Measurements from ENCODE around the gene ALDH1L1.

ALDH1L1 gene

GRCh38 chr3:126147147-126147931 is 33.0 kb downstream of the ALDH1L1 start:
- no peaks in the 10 kb centered on the region for H3K4me1 ChIP-seq (ENCODE audit: control insufficient read depth, insufficient read depth, low read length)
- no peak overlapping the region for H3K27ac ChIP-seq (ENCODE audit: low read length)
- no CpG with 5 or more reads among the region's 7 CpGs for WGBS (ENCODE audit: insufficient coverage, insufficient read length)
- no peaks in the 10 kb centered on the region for H3K36me3 ChIP-seq (ENCODE audit: control insufficient read depth, insufficient read depth, low read length)
- no peaks in the 10 kb centered on the region for H3K27me3 ChIP-seq (ENCODE audit: control insufficient read depth, insufficient read depth, low read length)
- no peak for DNase-seq (ENCODE audit: low read depth, low spot score)
- H3K4me3 ChIP-seq (ENCODE audit: low read length), result no peak overlapping the region
- no peaks in the 10 kb centered on the region for H3K9me3 ChIP-seq (ENCODE audit: control insufficient read depth, insufficient read depth, low read length)

GRCh38 chr3:126146525-126147146 is 33.8 kb downstream of the ALDH1L1 start:
- no CpG with 5 or more reads among the region's 6 CpGs for WGBS (ENCODE audit: insufficient coverage, insufficient read length)
- H3K4me3 ChIP-seq (ENCODE audit: low read length), result no peak overlapping the region

GRCh38 chr3:126146034-126146433 is 34.4 kb downstream of the ALDH1L1 start:
- Histone ChIP-seq H3K36me3 (ENCODE audit: control insufficient read depth, insufficient read depth, low read length) (no peaks in the 10 kb centered on the region), H3K4me3 (ENCODE audit: low read length) (no peak overlapping the region), H3K4me1 (ENCODE audit: control insufficient read depth, insufficient read depth, low read length) (no peaks in the 10 kb centered on the region), H3K27ac (ENCODE audit: low read length) (no peak overlapping the region), H3K9me3 (ENCODE audit: control insufficient read depth, insufficient read depth, low read length) (no peaks in the 10 kb centered on the region), H3K27me3 (ENCODE audit: control insufficient read depth, insufficient read depth, low read length) (no peaks in the 10 kb centered on the region)
- no peak for DNase-seq (ENCODE audit: low read depth, low spot score)
- WGBS (ENCODE audit: insufficient coverage, insufficient read length), result no CpG with 5 or more reads among the region's 4 CpGs

More at GRCh38 chr3:126146525-126147146, 33.8 kb downstream of the ALDH1L1 start:
- no peaks in the 10 kb centered on the region for H3K9me3 ChIP-seq (ENCODE audit: control insufficient read depth, insufficient read depth, low read length)
- no peaks in the 10 kb centered on the region for H3K4me1 ChIP-seq (ENCODE audit: control insufficient read depth, insufficient read depth, low read length)
- H3K27ac ChIP-seq (ENCODE audit: low read length), result no peak overlapping the region
- H3K27me3 ChIP-seq (ENCODE audit: control insufficient read depth, insufficient read depth, low read length), result no peaks in the 10 kb centered on the region
- DNase-seq (ENCODE audit: low read depth, low spot score), result no peak
- H3K36me3 ChIP-seq (ENCODE audit: control insufficient read depth, insufficient read depth, low read length), result no peaks in the 10 kb centered on the region

GRCh38 chr3:126142652-126143051 is 37.7 kb downstream of the ALDH1L1 start:
- WGBS (ENCODE audit: insufficient coverage, insufficient read length), result no CpG with 5 or more reads among the region's 3 CpGs
- Histone ChIP-seq H3K4me1 (ENCODE audit: control insufficient read depth, insufficient read depth, low read length) (no peaks in the 10 kb centered on the region), H3K36me3 (ENCODE audit: control insufficient read depth, insufficient read depth, low read length) (no peaks in the 10 kb centered on the region), H3K27me3 (ENCODE audit: control insufficient read depth, insufficient read depth, low read length) (no peaks in the 10 kb centered on the region), H3K4me3 (ENCODE audit: low read length) (no peak overlapping the region), H3K9me3 (ENCODE audit: control insufficient read depth, insufficient read depth, low read length) (no peaks in the 10 kb centered on the region), H3K27ac (ENCODE audit: low read length) (no peak overlapping the region)
- DNase-seq (ENCODE audit: low read depth, low spot score), result no peak

GRCh38 chr3:126137490-126138130 is 42.8 kb downstream of the ALDH1L1 start:
- H3K36me3 ChIP-seq (ENCODE audit: control insufficient read depth, insufficient read depth, low read length), result no peaks in the 10 kb centered on the region
- no peaks in the 10 kb centered on the region for H3K27me3 ChIP-seq (ENCODE audit: control insufficient read depth, insufficient read depth, low read length)
- no peak overlapping the region for H3K27ac ChIP-seq (ENCODE audit: low read length)
- H3K4me3 ChIP-seq (ENCODE audit: low read length), result no peak overlapping the region
- no peak for DNase-seq (ENCODE audit: low read depth, low spot score)
- no CpG with 5 or more reads among the region's 8 CpGs for WGBS (ENCODE audit: insufficient coverage, insufficient read length)
- peaks cover 9% of the 10 kb centered on the region for H3K4me1 ChIP-seq (ENCODE audit: control insufficient read depth, insufficient read depth, low read length)
- no peaks in the 10 kb centered on the region for H3K9me3 ChIP-seq (ENCODE audit: control insufficient read depth, insufficient read depth, low read length)

GRCh38 chr3:126136428-126137220 is 43.8 kb downstream of the ALDH1L1 start:
- Histone ChIP-seq H3K36me3 (ENCODE audit: control insufficient read depth, insufficient read depth, low read length) (no peaks in the 10 kb centered on the region), H3K27me3 (ENCODE audit: control insufficient read depth, insufficient read depth, low read length) (no peaks in the 10 kb centered on the region), H3K9me3 (ENCODE audit: control insufficient read depth, insufficient read depth, low read length) (no peaks in the 10 kb centered on the region), H3K4me3 (ENCODE audit: low read length) (no peak overlapping the region), H3K4me1 (ENCODE audit: control insufficient read depth, insufficient read depth, low read length) (peaks cover 9% of the 10 kb centered on the region), H3K27ac (ENCODE audit: low read length) (no peak overlapping the region)
- no CpG with 5 or more reads among the region's 11 CpGs for WGBS (ENCODE audit: insufficient coverage, insufficient read length)
- no peak for DNase-seq (ENCODE audit: low read depth, low spot score)

GRCh38 chr3:126135406-126136076 is 44.8 kb downstream of the ALDH1L1 start:
- DNase-seq (ENCODE audit: low read depth, low spot score), result no peak
- no CpG with 5 or more reads among the region's 15 CpGs for WGBS (ENCODE audit: insufficient coverage, insufficient read length)
- H3K9me3 ChIP-seq (ENCODE audit: control insufficient read depth, insufficient read depth, low read length), result no peaks in the 10 kb centered on the region
- H3K36me3 ChIP-seq (ENCODE audit: control insufficient read depth, insufficient read depth, low read length), result no peaks in the 10 kb centered on the region
- H3K4me1 ChIP-seq (ENCODE audit: control insufficient read depth, insufficient read depth, low read length), result peaks cover 9% of the 10 kb centered on the region
- no peak overlapping the region for H3K4me3 ChIP-seq (ENCODE audit: low read length)
- no peak overlapping the region for H3K27ac ChIP-seq (ENCODE audit: low read length)
- H3K27me3 ChIP-seq (ENCODE audit: control insufficient read depth, insufficient read depth, low read length), result no peaks in the 10 kb centered on the region

GRCh38 chr3:126135071-126135405 is 45.3 kb downstream of the ALDH1L1 start:
- no peaks in the 10 kb centered on the region for H3K27me3 ChIP-seq (ENCODE audit: control insufficient read depth, insufficient read depth, low read length)
- peaks cover 9% of the 10 kb centered on the region for H3K4me1 ChIP-seq (ENCODE audit: control insufficient read depth, insufficient read depth, low read length)
- no peaks in the 10 kb centered on the region for H3K36me3 ChIP-seq (ENCODE audit: control insufficient read depth, insufficient read depth, low read length)
- no peaks in the 10 kb centered on the region for H3K9me3 ChIP-seq (ENCODE audit: control insufficient read depth, insufficient read depth, low read length)
- H3K27ac ChIP-seq (ENCODE audit: low read length), result no peak overlapping the region
- DNase-seq (ENCODE audit: low read depth, low spot score), result no peak
- WGBS (ENCODE audit: insufficient coverage, insufficient read length), result no CpG with 5 or more reads among the region's 3 CpGs
- no peak overlapping the region for H3K4me3 ChIP-seq (ENCODE audit: low read length)

GRCh38 chr3:126134219-126134975 is 46.0 kb downstream of the ALDH1L1 start:
- H3K4me1 ChIP-seq (ENCODE audit: control insufficient read depth, insufficient read depth, low read length), result peaks cover 9% of the 10 kb centered on the region
- no peaks in the 10 kb centered on the region for H3K36me3 ChIP-seq (ENCODE audit: control insufficient read depth, insufficient read depth, low read length)
- H3K27me3 ChIP-seq (ENCODE audit: control insufficient read depth, insufficient read depth, low read length), result no peaks in the 10 kb centered on the region
- peak; percentile 37 for DNase-seq (ENCODE audit: low read depth, low spot score)
- H3K9me3 ChIP-seq (ENCODE audit: control insufficient read depth, insufficient read depth, low read length), result no peaks in the 10 kb centered on the region
- H3K4me3 ChIP-seq (ENCODE audit: low read length), result no peak overlapping the region
- H3K27ac ChIP-seq (ENCODE audit: low read length), result no peak overlapping the region
- WGBS (ENCODE audit: insufficient coverage, insufficient read length), result no CpG with 5 or more reads among the region's 23 CpGs
